Astrocyte of the cerebellum (primary cell): ENCODE measurements around the gene LRRIQ3.

Experiments used
- DNase-seq: peaks from one replicate; pipeline ENCODE4 v3.0.0-alpha.2; 2011; ENCODE audit warnings: low read depth
- H3K4me3 ChIP-seq: 2 replicates; pipeline ENCODE4 v1.5.1; 2011; ENCODE audit warnings: mild to moderate bottlenecking, low read depth, low read length, moderate library complexity
- in situ Hi-C: cut with HindIII; loops from 2 replicates; pipeline ENCODE4 v1.10.0; 2017; ENCODE audit warnings: low sequenced_read_pairs
- TF ChIP-seq, protein P1 (sequence below): IDR thresholded peaks from 2 replicates; pipeline ENCODE4 v1.5.1; 2012; ENCODE audit warnings: low read length, low read depth, moderate library complexity, mild to moderate bottlenecking; ENCODE audit errors: missing control alignments

Gene LRRIQ3

GRCh38 chr1:73979684-73980083 lies 218.3 kb downstream of the LRRIQ3 start:
- no peak for DNase-seq
- TF ChIP-seq, protein P1, sequence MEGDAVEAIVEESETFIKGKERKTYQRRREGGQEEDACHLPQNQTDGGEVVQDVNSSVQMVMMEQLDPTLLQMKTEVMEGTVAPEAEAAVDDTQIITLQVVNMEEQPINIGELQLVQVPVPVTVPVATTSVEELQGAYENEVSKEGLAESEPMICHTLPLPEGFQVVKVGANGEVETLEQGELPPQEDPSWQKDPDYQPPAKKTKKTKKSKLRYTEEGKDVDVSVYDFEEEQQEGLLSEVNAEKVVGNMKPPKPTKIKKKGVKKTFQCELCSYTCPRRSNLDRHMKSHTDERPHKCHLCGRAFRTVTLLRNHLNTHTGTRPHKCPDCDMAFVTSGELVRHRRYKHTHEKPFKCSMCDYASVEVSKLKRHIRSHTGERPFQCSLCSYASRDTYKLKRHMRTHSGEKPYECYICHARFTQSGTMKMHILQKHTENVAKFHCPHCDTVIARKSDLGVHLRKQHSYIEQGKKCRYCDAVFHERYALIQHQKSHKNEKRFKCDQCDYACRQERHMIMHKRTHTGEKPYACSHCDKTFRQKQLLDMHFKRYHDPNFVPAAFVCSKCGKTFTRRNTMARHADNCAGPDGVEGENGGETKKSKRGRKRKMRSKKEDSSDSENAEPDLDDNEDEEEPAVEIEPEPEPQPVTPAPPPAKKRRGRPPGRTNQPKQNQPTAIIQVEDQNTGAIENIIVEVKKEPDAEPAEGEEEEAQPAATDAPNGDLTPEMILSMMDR, result no peak
- H3K4me3 ChIP-seq, result no peak overlapping the region
- in situ Hi-C loops, result no loop called here

DNA sequence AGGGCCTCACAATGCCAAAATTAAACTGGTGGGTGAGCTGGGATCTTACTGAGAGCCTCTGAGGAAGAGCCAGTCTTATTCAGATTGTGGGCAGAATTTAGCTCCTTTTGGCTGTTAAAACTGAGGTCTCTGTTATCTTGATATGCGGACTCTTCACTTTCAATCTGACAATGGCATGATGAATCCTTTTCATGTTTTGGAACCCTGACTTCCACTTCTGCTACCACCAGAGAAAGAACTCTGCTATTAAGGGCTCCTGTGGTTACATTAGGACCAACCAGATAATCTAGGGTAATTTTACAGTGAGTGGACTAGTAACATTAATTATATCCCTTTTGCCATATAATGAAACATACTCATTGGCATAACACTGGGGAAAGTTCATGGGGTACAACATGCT lies 219.0 kb downstream of the LRRIQ3 start:
- TF ChIP-seq, protein P1, result no peak
- no peak overlapping the region for H3K4me3 ChIP-seq
- in situ Hi-C loops, result no loop called here
- no peak for DNase-seq
